ENCODE data around the gene UBE2R2. TPM values are rescaled to one million over a fixed set of nuclear protein-coding genes. Genes with fewer than 3 reads are reported as not detected.

UBE2R2 gene
- total RNA-seq, 1 experiment from 2014 or later = 24.5 TPM

- Mint-ChIP-seq H3K27me3 (ENCODE audit: unreplicated experiment) (no peaks in the 10 kb centered on the region), H3K9me3 (ENCODE audit: low read depth, unreplicated experiment) (no peaks in the 10 kb centered on the region), H3K36me3 (ENCODE audit: insufficient read depth, unreplicated experiment) (no peaks in the 10 kb centered on the region), H3K4me3 (ENCODE audit: low read depth, unreplicated experiment) (no peak overlapping the region), H3K27ac (ENCODE audit: unreplicated experiment) (peak overlapping the region; percentile 38), H3K4me1 (ENCODE audit: low read depth, unreplicated experiment) (peaks cover 39% of the 10 kb centered on the region)
- DNase-seq = no peak
- TF ChIP-seq, protein P1, sequence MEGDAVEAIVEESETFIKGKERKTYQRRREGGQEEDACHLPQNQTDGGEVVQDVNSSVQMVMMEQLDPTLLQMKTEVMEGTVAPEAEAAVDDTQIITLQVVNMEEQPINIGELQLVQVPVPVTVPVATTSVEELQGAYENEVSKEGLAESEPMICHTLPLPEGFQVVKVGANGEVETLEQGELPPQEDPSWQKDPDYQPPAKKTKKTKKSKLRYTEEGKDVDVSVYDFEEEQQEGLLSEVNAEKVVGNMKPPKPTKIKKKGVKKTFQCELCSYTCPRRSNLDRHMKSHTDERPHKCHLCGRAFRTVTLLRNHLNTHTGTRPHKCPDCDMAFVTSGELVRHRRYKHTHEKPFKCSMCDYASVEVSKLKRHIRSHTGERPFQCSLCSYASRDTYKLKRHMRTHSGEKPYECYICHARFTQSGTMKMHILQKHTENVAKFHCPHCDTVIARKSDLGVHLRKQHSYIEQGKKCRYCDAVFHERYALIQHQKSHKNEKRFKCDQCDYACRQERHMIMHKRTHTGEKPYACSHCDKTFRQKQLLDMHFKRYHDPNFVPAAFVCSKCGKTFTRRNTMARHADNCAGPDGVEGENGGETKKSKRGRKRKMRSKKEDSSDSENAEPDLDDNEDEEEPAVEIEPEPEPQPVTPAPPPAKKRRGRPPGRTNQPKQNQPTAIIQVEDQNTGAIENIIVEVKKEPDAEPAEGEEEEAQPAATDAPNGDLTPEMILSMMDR (IDR thresholded peaks at IDR 0.05; ENCODE audit: unreplicated experiment) = no peak
- intact Hi-C loops (cut with micrococcal nuclease; ENCODE audit: unreplicated experiment) = no loop called here
- BruUV-seq (replicated peaks) = no TSS peak
- CTCF ChIA-PET = no interaction called here
Observed at GRCh38 chr9:33809506-33809905, 7.5 kb upstream of the UBE2R2 start.

DNA sequence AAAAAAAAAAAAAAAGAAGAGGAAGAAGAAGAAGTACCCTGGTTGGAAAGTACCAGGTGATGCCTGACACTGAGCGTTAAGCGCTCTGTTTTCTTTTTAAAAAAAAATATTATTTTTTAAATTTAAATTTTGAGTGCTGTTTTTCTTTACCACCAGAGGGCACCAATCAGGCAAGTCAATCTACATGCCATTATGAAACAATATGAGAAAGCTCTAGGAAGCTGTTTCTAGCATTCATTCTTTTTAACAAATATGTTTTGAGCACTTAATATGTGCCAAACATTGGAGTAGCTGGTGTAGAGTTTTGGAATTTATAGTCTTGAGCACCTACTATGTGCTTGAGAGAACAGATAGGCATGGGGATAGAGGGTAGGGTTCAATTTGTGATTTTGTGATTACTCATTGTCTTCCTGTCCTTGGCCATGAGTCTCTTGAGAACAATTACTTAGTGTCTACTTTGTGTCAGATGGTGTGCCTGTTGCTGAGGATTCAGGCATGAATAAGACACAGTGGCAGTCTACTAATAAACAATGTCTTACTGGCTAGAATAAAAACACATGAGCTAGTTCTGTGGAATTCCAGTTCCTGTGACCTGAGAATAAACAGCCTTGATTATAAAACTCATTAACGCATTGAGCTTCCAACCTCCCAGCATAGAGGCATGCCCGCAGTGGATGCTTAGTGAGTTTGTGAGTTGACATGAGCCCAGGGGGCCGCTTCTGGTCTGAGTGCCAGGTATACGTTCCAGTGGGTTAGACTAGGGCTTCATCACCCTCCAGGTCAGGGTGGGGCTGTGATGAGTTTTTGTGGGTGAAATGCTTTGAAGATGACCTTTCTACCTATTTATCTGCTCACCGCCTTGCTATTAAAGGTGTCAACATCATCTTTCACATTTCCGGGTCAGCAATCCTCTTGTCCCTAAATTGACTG lies 3.0 kb upstream of the UBE2R2 start:
- intact Hi-C loops (cut with micrococcal nuclease; ENCODE audit: unreplicated experiment) = loop anchor here (2.0 kb wide), 1 partner anchor 39 kb away; no protein-coding TSS in a partner anchor
- no peak overlapping the region for H3K4me3 Mint-ChIP-seq (ENCODE audit: low read depth, unreplicated experiment)
- peaks cover 36% of the 10 kb centered on the region for H3K4me1 Mint-ChIP-seq (ENCODE audit: low read depth, unreplicated experiment)
- peaks cover 32% of the 10 kb centered on the region for H3K36me3 Mint-ChIP-seq (ENCODE audit: insufficient read depth, unreplicated experiment)
- peak overlapping the region; percentile 67 for H3K27ac Mint-ChIP-seq (ENCODE audit: unreplicated experiment)
- no peaks in the 10 kb centered on the region for H3K9me3 Mint-ChIP-seq (ENCODE audit: low read depth, unreplicated experiment)
- TF ChIP-seq, protein P1 (IDR thresholded peaks at IDR 0.05; ENCODE audit: unreplicated experiment) = peak; percentile 51
- peak; percentile 11 for DNase-seq
- no TSS peak for BruUV-seq (replicated peaks)
- no peaks in the 10 kb centered on the region for H3K27me3 Mint-ChIP-seq (ENCODE audit: unreplicated experiment)
- CTCF ChIA-PET = interaction anchor here (0.7 to 1.8 kb wide), 7 partner anchors 12 to 274 kb away, joined by 3 to 29 read pairs (median 9); no protein-coding TSS in a partner anchor

DNA sequence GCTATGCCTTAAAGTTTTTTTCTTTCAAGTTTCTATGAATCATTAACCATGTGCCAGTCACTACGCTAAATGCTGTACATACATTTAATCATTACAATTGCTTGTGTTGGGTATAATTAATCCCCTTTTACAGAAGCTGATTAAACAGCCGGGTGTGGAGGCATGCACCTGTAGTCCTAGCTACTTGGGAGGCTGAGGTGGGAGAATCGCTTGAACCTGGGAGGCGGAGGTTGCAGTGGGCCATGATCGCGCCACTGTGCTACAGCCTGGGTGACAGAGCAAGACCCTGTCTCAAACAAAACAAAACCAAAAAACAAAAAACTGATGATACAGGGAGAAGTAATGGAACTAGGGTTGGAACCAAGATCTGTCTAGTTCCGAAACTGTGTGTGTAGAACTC lies 1.2 kb upstream of the UBE2R2 start:
- TF ChIP-seq, protein P1 (IDR thresholded peaks at IDR 0.05; ENCODE audit: unreplicated experiment) = no peak
- Mint-ChIP-seq H3K4me1 (ENCODE audit: low read depth, unreplicated experiment) (peaks cover 35% of the 10 kb centered on the region), H3K4me3 (ENCODE audit: low read depth, unreplicated experiment) (no peak overlapping the region), H3K27me3 (ENCODE audit: unreplicated experiment) (no peaks in the 10 kb centered on the region), H3K27ac (ENCODE audit: unreplicated experiment) (peak overlapping the region; percentile 72), H3K36me3 (ENCODE audit: insufficient read depth, unreplicated experiment) (peaks cover 33% of the 10 kb centered on the region), H3K9me3 (ENCODE audit: low read depth, unreplicated experiment) (no peaks in the 10 kb centered on the region)
- intact Hi-C loops (cut with micrococcal nuclease; ENCODE audit: unreplicated experiment) = no loop called here
- no TSS peak for BruUV-seq (replicated peaks)
- CTCF ChIA-PET = interaction anchor here (0.6 to 1.0 kb wide), 2 partner anchors 24 to 36 kb away, joined by 3 to 4 read pairs; no protein-coding TSS in a partner anchor
- no peak for DNase-seq

DNA sequence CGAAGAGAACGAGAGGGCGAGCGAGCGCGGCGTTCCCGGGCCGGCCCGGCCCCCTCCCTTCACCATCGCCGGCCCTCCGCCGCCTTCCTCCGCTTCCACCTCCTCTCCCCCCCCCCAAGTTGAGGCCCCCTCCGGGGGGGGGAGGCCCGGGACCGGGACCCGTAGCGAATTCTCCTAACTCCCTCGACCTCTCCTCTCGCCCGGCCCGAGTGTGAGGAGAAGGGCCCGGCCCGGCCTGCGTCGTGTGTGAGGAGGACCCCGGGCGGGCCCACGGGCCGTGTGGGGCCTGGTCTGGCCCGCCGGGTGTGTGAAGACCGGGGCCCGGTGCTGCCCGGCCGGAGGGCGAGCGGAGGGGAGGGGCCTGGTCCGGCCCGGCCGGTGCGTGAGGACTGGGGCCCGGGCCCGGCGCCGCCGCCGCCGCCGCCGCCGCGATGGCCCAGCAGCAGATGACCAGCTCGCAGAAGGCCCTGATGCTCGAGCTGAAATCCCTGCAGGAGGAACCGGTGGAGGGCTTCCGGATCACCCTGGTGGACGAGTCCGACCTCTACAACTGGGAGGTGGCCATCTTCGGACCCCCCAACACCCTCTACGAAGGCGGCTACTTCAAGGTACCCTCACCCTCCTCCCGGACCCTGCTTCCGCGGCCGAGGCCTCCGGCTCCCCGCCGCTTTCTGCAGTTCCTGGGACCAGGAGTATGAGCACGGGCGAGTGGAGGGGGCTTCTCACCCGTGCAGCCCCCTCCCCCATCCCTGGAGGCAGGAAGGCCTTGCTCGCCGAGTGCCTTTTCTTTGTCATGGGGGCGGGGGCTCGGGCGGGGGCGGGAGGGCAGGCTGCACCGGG lies 587 bp downstream of the UBE2R2 start:
- Mint-ChIP-seq H3K27ac (ENCODE audit: unreplicated experiment) (no peak overlapping the region), H3K36me3 (ENCODE audit: insufficient read depth, unreplicated experiment) (peaks cover 33% of the 10 kb centered on the region), H3K4me1 (ENCODE audit: low read depth, unreplicated experiment) (peaks cover 39% of the 10 kb centered on the region), H3K27me3 (ENCODE audit: unreplicated experiment) (no peaks in the 10 kb centered on the region), H3K4me3 (ENCODE audit: low read depth, unreplicated experiment) (peak overlapping the region; percentile 93), H3K9me3 (ENCODE audit: low read depth, unreplicated experiment) (no peaks in the 10 kb centered on the region)
- CTCF ChIA-PET = interaction anchor here (0.6 to 1.0 kb wide), 2 partner anchors 66 to 195 kb away, joined by 3 to 7 read pairs; no protein-coding TSS in a partner anchor
- BruUV-seq (replicated peaks) = no TSS peak
- peak; percentile 60 for DNase-seq
- intact Hi-C loops (cut with micrococcal nuclease; ENCODE audit: unreplicated experiment) = loop anchor here (2.0 kb wide), 1 partner anchor 33 kb away; no protein-coding TSS in a partner anchor
- TF ChIP-seq, protein P1 (IDR thresholded peaks at IDR 0.05; ENCODE audit: unreplicated experiment) = no peak

Measured in Calu3 (cell line).